DOHH2 (cell line): ENCODE measurements around the gene TAF9.

Experiments used
- H3F3A ChIP-seq: fragments of 200-600 bp; sonication (generic), shearing (Covaris generic); 2 replicates; pipeline ENCODE4 v1.6.0; 2016; ENCODE audit warnings: antibody characterized with exemption, mild to moderate bottlenecking; ENCODE audit not compliant: control insufficient read depth, insufficient read depth
- H3K27ac ChIP-seq: fragments of 200-600 bp; sonication (generic); 2 replicates; pipeline ENCODE4 v1.5.1; 2014; ENCODE audit warnings: low read depth, mild to moderate bottlenecking, low read length, moderate library complexity
- H3K27me3 ChIP-seq: fragments of 200-600 bp; sonication (generic); 2 replicates; pipeline ENCODE4 v1.6.1; 2014; ENCODE audit warnings: mild to moderate bottlenecking, low read length, mixed read lengths; ENCODE audit not compliant: control insufficient read depth
- H3K36me3 ChIP-seq: fragments of 200-600 bp; sonication (generic); 2 replicates; pipeline ENCODE4 v1.6.1; 2014; ENCODE audit warnings: mild to moderate bottlenecking, low read length, moderate library complexity, mixed read lengths; ENCODE audit not compliant: control insufficient read depth
- H3K4me1 ChIP-seq: fragments of 200-600 bp; sonication (generic); 2 replicates; pipeline ENCODE4 v1.6.1; 2014; ENCODE audit warnings: mild to moderate bottlenecking, low read length, mixed read lengths; ENCODE audit not compliant: control insufficient read depth
- H3K4me2 ChIP-seq: fragments of 200-600 bp; sonication (generic); 2 replicates; pipeline ENCODE4 v1.6.0; 2014; ENCODE audit warnings: mild to moderate bottlenecking, low read length, moderate library complexity
- H3K4me3 ChIP-seq: fragments of 200-600 bp; sonication (generic); 2 replicates; pipeline ENCODE4 v1.5.1; 2014; ENCODE audit warnings: mild to moderate bottlenecking, low read length, mixed read lengths
- H3K79me2 ChIP-seq: fragments of 200-600 bp; sonication (generic); 2 replicates; pipeline ENCODE4 v1.6.1; 2014; ENCODE audit warnings: mild to moderate bottlenecking, low read length, mixed read lengths; ENCODE audit not compliant: control insufficient read depth
- H3K9me2 ChIP-seq: fragments of 200-600 bp; sonication (generic); replicated peaks from 2 replicates; pipeline ENCODE4 v1.6.1; 2014; ENCODE audit warnings: mild to moderate bottlenecking, low read length, mixed read lengths; ENCODE audit not compliant: control insufficient read depth
- H3K9me3 ChIP-seq: fragments of 200-600 bp; sonication (generic); 2 replicates; pipeline ENCODE4 v1.6.1; 2014; ENCODE audit warnings: antibody characterized with exemption, low read length, mixed read lengths; ENCODE audit not compliant: control insufficient read depth, insufficient read depth
- H4K20me1 ChIP-seq: fragments of 200-600 bp; sonication (generic); 2 replicates; pipeline ENCODE4 v1.6.0; 2014; ENCODE audit warnings: low read depth, mild to moderate bottlenecking, antibody characterized with exemption, low read length, moderate library complexity; ENCODE audit not compliant: control insufficient read depth, insufficient read depth
- CTCF ChIP-seq: fragments of 200-600 bp; sonication (generic); IDR thresholded peaks from one replicate; pipeline ENCODE4 v1.5.1; 2014; ENCODE audit warnings: antibody characterized with exemption, mild to moderate bottlenecking, low read depth, low read length; ENCODE audit not compliant: poor library complexity, severe bottlenecking
- EZH2phosphoT487 ChIP-seq: fragments of 200-600 bp; sonication (generic); IDR thresholded peaks from 2 replicates; pipeline ENCODE4 v1.6.1; 2017; ENCODE audit warnings: borderline replicate concordance, mild to moderate bottlenecking, antibody characterized with exemption, low read length, moderate library complexity, mixed read lengths

Gene TAF9

GRCh38 chr5:69416180-69416579 lies 46.9 kb upstream of the TAF9 start:
- H3K27ac ChIP-seq: no peak overlapping the region
- H3F3A ChIP-seq: peaks cover 9% of the 10 kb centered on the region; the same call in 1 of the 2 replicates
- H3K4me3 ChIP-seq: no peak overlapping the region
- no peaks in the 10 kb centered on the region for H4K20me1 ChIP-seq
- no peaks in the 10 kb centered on the region for H3K27me3 ChIP-seq
- no peaks in the 10 kb centered on the region for H3K9me3 ChIP-seq
- TF ChIP-seq CTCF (no peak), EZH2phosphoT487 (no peak)
- H3K4me1 ChIP-seq: no peaks in the 10 kb centered on the region
- no peaks in the 10 kb centered on the region for H3K79me2 ChIP-seq
- no peak overlapping the region for H3K4me2 ChIP-seq
- H3K9me2 ChIP-seq: no peaks in the 10 kb centered on the region
- peaks cover 67% of the 10 kb centered on the region for H3K36me3 ChIP-seq

GRCh38 chr5:69415584-69415958 lies 46.3 kb upstream of the TAF9 start:
- TF ChIP-seq EZH2phosphoT487 (no peak), CTCF (no peak)
- H3K4me3 ChIP-seq: no peak overlapping the region
- H3K27ac ChIP-seq: no peak overlapping the region
- H3K36me3 ChIP-seq: peaks cover 71% of the 10 kb centered on the region
- no peaks in the 10 kb centered on the region for H3K79me2 ChIP-seq
- H3K9me3 ChIP-seq: no peaks in the 10 kb centered on the region
- no peak overlapping the region for H3K4me2 ChIP-seq
- H3K27me3 ChIP-seq: no peaks in the 10 kb centered on the region
- H3F3A ChIP-seq: peaks cover 9% of the 10 kb centered on the region; the same call in 1 of the 2 replicates
- no peaks in the 10 kb centered on the region for H4K20me1 ChIP-seq
- H3K4me1 ChIP-seq: no peaks in the 10 kb centered on the region
- H3K9me2 ChIP-seq: no peaks in the 10 kb centered on the region

- Histone ChIP-seq H3K9me3 (no peaks in the 10 kb centered on the region), H3K27ac (no peak within 1 kb of the TSS), H3K4me2 (no peak within 1 kb of the TSS), H3K4me3 (no peak within 1 kb of the TSS), H3K27me3 (no peaks in the 10 kb centered on the region), H3F3A (peaks cover 9% of the 10 kb centered on the region; the same call in 1 of the 2 replicates), H3K4me1 (no peaks in the 10 kb centered on the region), H3K79me2 (no peaks in the 10 kb centered on the region), H3K9me2 (no peaks in the 10 kb centered on the region), H4K20me1 (no peaks in the 10 kb centered on the region), H3K36me3 (peaks cover 73% of the 10 kb centered on the region)
- no peak for TF ChIP-seq EZH2phosphoT487
- TF ChIP-seq CTCF: no peak
Measured at GRCh38 chr5:69414885-69415583, 45.7 kb upstream of the TAF9 start, which contains the start of gene MARVELD2. TSS of gene MARVELD2 (plus strand) at chr5:69415116. CDS start at chr5:69419386, 4,270 bp downstream.
